Measurements from ENCODE around the gene MICU1.

GRCh38 chr10:72429931-72430330 lies 195.9 kb downstream of the MICU1 start:
- TF ChIP-seq CTCF (IDR thresholded peaks at IDR 0.05; ENCODE audit: insufficient read depth, low read length, poor library complexity, severe bottlenecking) (no peak), EZH2phosphoT487 (conservative IDR thresholded peaks at IDR 0.05; ENCODE audit: low read length) (no peak)

Data from SU-DHL-6 (cell line).